Muscle layer of colon (tissue), 2 donors: ENCODE measurements around the gene ACOT11.

Experiments used
- H3K27ac ChIP-seq: one replicate; pipeline ENCODE4 v1.7.0; 2013; ENCODE audit warnings: low read depth, mild to moderate bottlenecking, low read length, moderate library complexity
- H3K27me3 ChIP-seq, 2 donors: one replicate each; pipeline ENCODE4 v1.7.0; 2013; ENCODE audit warnings: low read length in 2 of 2, mild to moderate bottlenecking in 2 of 2; ENCODE audit not compliant: insufficient read depth in 2 of 2, control insufficient read depth in 1 of 2
- H3K36me3 ChIP-seq: one replicate; pipeline ENCODE4 v1.7.0; 2013; ENCODE audit warnings: mild to moderate bottlenecking, low read length; ENCODE audit not compliant: insufficient read depth
- H3K4me1 ChIP-seq: one replicate; pipeline ENCODE4 v1.7.0; 2013; ENCODE audit warnings: mild to moderate bottlenecking, low read length; ENCODE audit not compliant: insufficient read depth
- H3K4me3 ChIP-seq, 2 donors: one replicate each; pipeline ENCODE4 v1.7.0; 2013; ENCODE audit warnings: low read length in 2 of 2, low read depth in 1 of 2, mild to moderate bottlenecking in 1 of 2, moderate library complexity in 1 of 2
- H3K9ac ChIP-seq: one replicate; pipeline ENCODE4 v1.7.0; 2013; ENCODE audit warnings: low read length
- H3K9me3 ChIP-seq: one replicate; pipeline ENCODE4 v1.7.0; 2013; ENCODE audit warnings: mild to moderate bottlenecking, low read length
- donor health status: abdominal sarcoma.
- donor health status: Adenocarcinoma of cecum.

Gene ACOT11

GRCh38 chr1:54607821-54608565, 60.0 kb downstream of the ACOT11 start:
- no peaks in the 10 kb centered on the region for H3K9me3 ChIP-seq
- H3K4me3 ChIP-seq, result no peak overlapping the region
- H3K4me1 ChIP-seq, result no peaks in the 10 kb centered on the region
- no peaks in the 10 kb centered on the region for H3K27me3 ChIP-seq
- H3K9ac ChIP-seq, result no peak overlapping the region
- no peak overlapping the region for H3K27ac ChIP-seq
- peaks cover 16% of the 10 kb centered on the region for H3K36me3 ChIP-seq

GRCh38 chr1:54608566-54609230, 60.7 kb downstream of the ACOT11 start:
- Histone ChIP-seq H3K27me3 (no peaks in the 10 kb centered on the region), H3K36me3 (peaks cover 16% of the 10 kb centered on the region), H3K9ac (no peak overlapping the region), H3K4me3 (no peak overlapping the region), H3K27ac (no peak overlapping the region), H3K4me1 (no peaks in the 10 kb centered on the region), H3K9me3 (no peaks in the 10 kb centered on the region)

GRCh38 chr1:54609301-54609921, 61.4 kb downstream of the ACOT11 start:
- Histone ChIP-seq H3K36me3 (peaks cover 16% of the 10 kb centered on the region), H3K9me3 (no peaks in the 10 kb centered on the region), H3K27me3 (no peaks in the 10 kb centered on the region), H3K4me1 (no peaks in the 10 kb centered on the region), H3K4me3 (no peak overlapping the region), H3K9ac (no peak overlapping the region), H3K27ac (no peak overlapping the region)

GRCh38 chr1:54610048-54610447, 62.0 kb downstream of the ACOT11 start:
- H3K27ac ChIP-seq, result no peak overlapping the region
- H3K4me1 ChIP-seq, result no peaks in the 10 kb centered on the region
- no peaks in the 10 kb centered on the region for H3K27me3 ChIP-seq
- no peak overlapping the region for H3K4me3 ChIP-seq
- no peaks in the 10 kb centered on the region for H3K9me3 ChIP-seq
- no peak overlapping the region for H3K9ac ChIP-seq
- H3K36me3 ChIP-seq, result peaks cover 16% of the 10 kb centered on the region

- Histone ChIP-seq H3K4me3 (no peak overlapping the region), H3K27ac (no peak overlapping the region), H3K4me1 (no peaks in the 10 kb centered on the region), H3K27me3 (no peaks in the 10 kb centered on the region), H3K36me3 (peaks cover 16% of the 10 kb centered on the region), H3K9ac (no peak overlapping the region), H3K9me3 (no peaks in the 10 kb centered on the region)
Observed at GRCh38 chr1:54610601-54611580, 62.9 kb downstream of the ACOT11 start.

GRCh38 chr1:54611621-54612020, 63.6 kb downstream of the ACOT11 start:
- H3K4me3 ChIP-seq, result no peak overlapping the region
- H3K27ac ChIP-seq, result no peak overlapping the region
- no peak overlapping the region for H3K9ac ChIP-seq
- H3K27me3 ChIP-seq, result no peaks in the 10 kb centered on the region
- peaks cover 11% of the 10 kb centered on the region for H3K36me3 ChIP-seq
- H3K9me3 ChIP-seq, result no peaks in the 10 kb centered on the region
- H3K4me1 ChIP-seq, result no peaks in the 10 kb centered on the region

GRCh38 chr1:54614024-54614423, 66.0 kb downstream of the ACOT11 start:
- Histone ChIP-seq H3K27ac (no peak overlapping the region), H3K9ac (no peak overlapping the region), H3K4me3 (no peak overlapping the region), H3K4me1 (no peaks in the 10 kb centered on the region), H3K36me3 (no peaks in the 10 kb centered on the region), H3K27me3 (no peaks in the 10 kb centered on the region), H3K9me3 (no peaks in the 10 kb centered on the region)

GRCh38 chr1:54614563-54614962, 66.5 kb downstream of the ACOT11 start:
- H3K27ac ChIP-seq, result no peak overlapping the region

GRCh38 chr1:54615531-54616279, 67.7 kb downstream of the ACOT11 start:
- Histone ChIP-seq H3K36me3 (no peaks in the 10 kb centered on the region), H3K9me3 (no peaks in the 10 kb centered on the region), H3K9ac (no peak overlapping the region), H3K4me1 (no peaks in the 10 kb centered on the region), H3K4me3 (no peak overlapping the region), H3K27ac (no peak overlapping the region), H3K27me3 (no peaks in the 10 kb centered on the region)

More at GRCh38 chr1:54614563-54614962, 66.5 kb downstream of the ACOT11 start:
- H3K36me3 ChIP-seq, result no peaks in the 10 kb centered on the region
- H3K4me3 ChIP-seq, result no peak overlapping the region
- no peak overlapping the region for H3K9ac ChIP-seq
- H3K4me1 ChIP-seq, result no peaks in the 10 kb centered on the region
- H3K9me3 ChIP-seq, result no peaks in the 10 kb centered on the region
- no peaks in the 10 kb centered on the region for H3K27me3 ChIP-seq

GRCh38 chr1:54619749-54620148, 71.7 kb downstream of the ACOT11 start:
- Histone ChIP-seq H3K27me3 (no peaks in the 10 kb centered on the region), H3K4me3 (no peak overlapping the region), H3K9ac (no peak overlapping the region), H3K27ac (no peak overlapping the region), H3K36me3 (no peaks in the 10 kb centered on the region), H3K9me3 (no peaks in the 10 kb centered on the region), H3K4me1 (no peaks in the 10 kb centered on the region)
